Muscle layer of colon (tissue), 2 donors: ENCODE measurements around the gene SYT9.

Experiments
- H3K27ac ChIP-seq: one replicate; pipeline ENCODE4 v1.7.0; 2013; ENCODE audit warnings: low read depth, mild to moderate bottlenecking, low read length, moderate library complexity
- H3K27me3 ChIP-seq, 2 donors: one replicate each; pipeline ENCODE4 v1.7.0; 2013; ENCODE audit warnings: low read length in 2 of 2, mild to moderate bottlenecking in 2 of 2; ENCODE audit not compliant: insufficient read depth in 2 of 2, control insufficient read depth in 1 of 2
- H3K36me3 ChIP-seq: one replicate; pipeline ENCODE4 v1.7.0; 2013; ENCODE audit warnings: mild to moderate bottlenecking, low read length; ENCODE audit not compliant: insufficient read depth
- H3K4me1 ChIP-seq: one replicate; pipeline ENCODE4 v1.7.0; 2013; ENCODE audit warnings: mild to moderate bottlenecking, low read length; ENCODE audit not compliant: insufficient read depth
- H3K4me3 ChIP-seq, 2 donors: one replicate each; pipeline ENCODE4 v1.7.0; 2013; ENCODE audit warnings: low read length in 2 of 2, low read depth in 1 of 2, mild to moderate bottlenecking in 1 of 2, moderate library complexity in 1 of 2
- H3K9ac ChIP-seq: one replicate; pipeline ENCODE4 v1.7.0; 2013; ENCODE audit warnings: low read length
- H3K9me3 ChIP-seq: one replicate; pipeline ENCODE4 v1.7.0; 2013; ENCODE audit warnings: mild to moderate bottlenecking, low read length
- donor health status: abdominal sarcoma.
- donor health status: Adenocarcinoma of cecum.

Gene SYT9

GRCh38 chr11:7450836-7451235 is 199.1 kb downstream of the SYT9 start:
- Histone ChIP-seq H3K9ac (no peak overlapping the region), H3K4me1 (no peaks in the 10 kb centered on the region), H3K27ac (no peak overlapping the region), H3K4me3 (no peak overlapping the region), H3K9me3 (no peaks in the 10 kb centered on the region), H3K36me3 (no peaks in the 10 kb centered on the region), H3K27me3 (no peaks in the 10 kb centered on the region)

DNA sequence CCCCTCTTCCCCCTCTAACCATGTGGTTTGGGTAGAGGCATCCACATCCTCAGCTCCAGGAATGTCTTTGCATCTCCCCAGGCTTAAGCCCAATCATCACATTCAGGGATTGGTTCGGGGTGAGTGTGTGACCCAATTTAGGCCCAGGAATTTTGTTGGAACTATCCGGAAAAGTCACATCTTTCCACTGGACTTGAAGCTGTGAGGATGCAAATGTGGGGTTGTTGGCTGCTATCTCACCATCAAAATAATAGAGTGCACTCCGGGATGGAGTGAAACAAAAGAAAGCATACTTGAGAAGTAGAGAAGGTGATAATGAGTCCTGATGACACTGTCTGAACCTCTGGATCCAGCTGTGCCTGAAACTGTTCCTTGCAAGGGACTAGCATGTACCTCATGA is 199.8 kb downstream of the SYT9 start:
- H3K9ac ChIP-seq = no peak overlapping the region
- no peaks in the 10 kb centered on the region for H3K4me1 ChIP-seq
- no peak overlapping the region for H3K27ac ChIP-seq
- no peaks in the 10 kb centered on the region for H3K36me3 ChIP-seq
- no peak overlapping the region for H3K4me3 ChIP-seq
- H3K27me3 ChIP-seq = no peaks in the 10 kb centered on the region
- no peaks in the 10 kb centered on the region for H3K9me3 ChIP-seq

- Histone ChIP-seq H3K27me3 (no peaks in the 10 kb centered on the region), H3K36me3 (no peaks in the 10 kb centered on the region), H3K27ac (no peak overlapping the region), H3K9ac (no peak overlapping the region), H3K4me1 (no peaks in the 10 kb centered on the region), H3K4me3 (no peak overlapping the region), H3K9me3 (no peaks in the 10 kb centered on the region)
These were observed 200.3 kb downstream of the SYT9 start for GRCh38 chr11:7451952-7452494.

- H3K4me3 ChIP-seq = no peak overlapping the region
- H3K27ac ChIP-seq = no peak overlapping the region
- H3K36me3 ChIP-seq = no peaks in the 10 kb centered on the region
- no peaks in the 10 kb centered on the region for H3K27me3 ChIP-seq
- H3K9me3 ChIP-seq = no peaks in the 10 kb centered on the region
- no peaks in the 10 kb centered on the region for H3K4me1 ChIP-seq
- H3K9ac ChIP-seq = no peak overlapping the region
These were observed 203.2 kb downstream of the SYT9 start for GRCh38 chr11:7454854-7455253.

DNA sequence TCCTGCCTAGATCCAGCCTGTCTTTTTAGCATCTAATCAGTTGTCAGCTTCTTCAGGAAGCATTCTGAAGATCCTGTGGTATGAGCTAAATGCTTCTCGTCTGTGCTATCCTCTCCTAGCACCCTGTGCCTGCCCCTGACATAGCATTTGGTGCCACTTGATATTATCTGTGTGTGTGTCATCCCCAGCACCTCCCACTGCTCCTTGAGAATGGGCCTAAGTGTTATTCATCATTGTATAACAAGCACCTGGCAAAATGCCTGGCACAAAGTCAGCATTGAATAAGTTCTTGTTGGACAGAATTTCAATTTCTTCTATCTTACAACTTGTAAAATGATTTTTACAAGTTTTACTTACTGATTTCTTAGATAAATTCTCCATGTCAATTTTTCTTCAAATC is 205.5 kb downstream of the SYT9 start:
- Histone ChIP-seq H3K9me3 (no peaks in the 10 kb centered on the region), H3K4me3 (no peak overlapping the region), H3K27ac (no peak overlapping the region), H3K4me1 (no peaks in the 10 kb centered on the region), H3K36me3 (no peaks in the 10 kb centered on the region), H3K9ac (no peak overlapping the region), H3K27me3 (no peaks in the 10 kb centered on the region)

- Histone ChIP-seq H3K4me3 (no peak overlapping the region), H3K27me3 (no peaks in the 10 kb centered on the region), H3K27ac (no peak overlapping the region), H3K9me3 (no peaks in the 10 kb centered on the region), H3K36me3 (no peaks in the 10 kb centered on the region), H3K9ac (no peak overlapping the region), H3K4me1 (no peaks in the 10 kb centered on the region)
These were observed 211.0 kb downstream of the SYT9 start for GRCh38 chr11:7462706-7463105.

GRCh38 chr11:7467652-7468051 is 215.9 kb downstream of the SYT9 start:
- H3K4me1 ChIP-seq = no peaks in the 10 kb centered on the region
- no peak overlapping the region for H3K27ac ChIP-seq
- no peak overlapping the region for H3K9ac ChIP-seq
- no peaks in the 10 kb centered on the region for H3K9me3 ChIP-seq
- no peaks in the 10 kb centered on the region for H3K36me3 ChIP-seq
- no peaks in the 10 kb centered on the region for H3K27me3 ChIP-seq
- no peak overlapping the region for H3K4me3 ChIP-seq

GRCh38 chr11:7469351-7469865 is 217.7 kb downstream of the SYT9 start:
- no peak overlapping the region for H3K4me3 ChIP-seq
- H3K9me3 ChIP-seq = no peaks in the 10 kb centered on the region
- no peak overlapping the region for H3K9ac ChIP-seq
- no peak overlapping the region for H3K27ac ChIP-seq
- no peaks in the 10 kb centered on the region for H3K36me3 ChIP-seq
- no peaks in the 10 kb centered on the region for H3K27me3 ChIP-seq
- H3K4me1 ChIP-seq = no peaks in the 10 kb centered on the region

- no peaks in the 10 kb centered on the region for H3K9me3 ChIP-seq
- H3K27ac ChIP-seq = no peak overlapping the region
- no peaks in the 10 kb centered on the region for H3K27me3 ChIP-seq
- H3K4me3 ChIP-seq = no peak overlapping the region
- H3K4me1 ChIP-seq = no peaks in the 10 kb centered on the region
- no peak overlapping the region for H3K9ac ChIP-seq
- H3K36me3 ChIP-seq = no peaks in the 10 kb centered on the region
These were observed 219.4 kb downstream of the SYT9 start for GRCh38 chr11:7471071-7471470.

GRCh38 chr11:7473717-7474116 is 222.0 kb downstream of the SYT9 start:
- Histone ChIP-seq H3K4me1 (no peaks in the 10 kb centered on the region), H3K9me3 (no peaks in the 10 kb centered on the region), H3K9ac (no peak overlapping the region), H3K27me3 (no peaks in the 10 kb centered on the region), H3K4me3 (no peak overlapping the region), H3K27ac (no peak overlapping the region), H3K36me3 (no peaks in the 10 kb centered on the region)

GRCh38 chr11:7480113-7480512 is 228.4 kb downstream of the SYT9 start:
- Histone ChIP-seq H3K9me3 (no peaks in the 10 kb centered on the region), H3K27ac (no peak overlapping the region), H3K4me1 (no peaks in the 10 kb centered on the region), H3K9ac (no peak overlapping the region), H3K27me3 (no peaks in the 10 kb centered on the region), H3K4me3 (no peak overlapping the region), H3K36me3 (no peaks in the 10 kb centered on the region)

- Histone ChIP-seq H3K9me3 (no peaks in the 10 kb centered on the region), H3K36me3 (no peaks in the 10 kb centered on the region), H3K4me3 (no peak overlapping the region), H3K27ac (no peak overlapping the region), H3K27me3 (no peaks in the 10 kb centered on the region), H3K4me1 (no peaks in the 10 kb centered on the region), H3K9ac (no peak overlapping the region)
These were observed 232.4 kb downstream of the SYT9 start for GRCh38 chr11:7484131-7484530.
